GM21360 (cell line): Measurements from ENCODE around the gene PIK3R6.

Experiments
- ATAC-seq: cut with Tn5 transposase; IDR thresholded peaks from one replicate; pipeline ENCODE4 v1.9.1; 2021; ENCODE audit warnings: mild to moderate bottlenecking, moderate library complexity; ENCODE audit not compliant: unreplicated experiment

Gene PIK3R6

DNA sequence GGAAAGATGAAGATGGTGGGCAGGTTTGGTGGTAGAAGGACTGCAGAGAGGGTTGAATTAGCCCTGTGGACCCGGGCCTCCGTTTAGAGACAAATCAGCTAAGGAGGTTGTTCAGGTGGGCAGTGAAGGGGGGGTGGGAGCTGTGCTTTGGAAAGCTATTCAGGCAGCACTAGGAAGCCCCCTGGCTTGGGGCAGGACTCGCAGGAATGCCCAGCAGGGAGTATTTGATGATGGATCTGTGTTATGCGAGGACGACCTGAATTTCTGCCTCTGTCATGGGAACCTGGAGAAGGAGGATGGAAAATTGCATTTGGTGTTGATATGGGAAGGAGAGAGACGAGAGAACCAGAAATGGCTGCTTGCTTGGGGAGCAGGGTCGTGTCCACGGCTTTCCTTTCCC is 112.6 kb downstream of the PIK3R6 start:
- ATAC-seq = no peak

DNA sequence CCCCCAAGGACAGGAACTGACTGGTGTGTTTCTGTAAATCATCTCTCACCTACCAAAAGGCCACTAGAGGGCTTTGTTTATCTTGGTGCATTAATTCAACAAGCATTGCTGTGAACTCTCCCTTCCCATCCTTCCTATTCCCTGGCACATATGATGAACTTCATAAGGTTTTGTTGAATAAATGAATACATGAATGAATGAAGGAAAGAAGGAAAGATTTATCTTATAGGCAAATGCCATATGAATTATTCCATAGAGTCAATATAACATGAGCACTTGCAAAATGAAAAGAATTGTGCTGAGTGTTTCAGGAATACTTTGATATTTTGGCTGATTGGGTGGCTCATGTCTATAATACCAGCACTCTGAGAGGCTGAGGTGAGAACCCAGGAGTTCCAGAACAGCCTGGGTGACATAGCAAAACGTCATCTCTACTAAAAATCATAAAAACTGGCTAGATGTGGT is 113.5 kb downstream of the PIK3R6 start:
- no peak for ATAC-seq

DNA sequence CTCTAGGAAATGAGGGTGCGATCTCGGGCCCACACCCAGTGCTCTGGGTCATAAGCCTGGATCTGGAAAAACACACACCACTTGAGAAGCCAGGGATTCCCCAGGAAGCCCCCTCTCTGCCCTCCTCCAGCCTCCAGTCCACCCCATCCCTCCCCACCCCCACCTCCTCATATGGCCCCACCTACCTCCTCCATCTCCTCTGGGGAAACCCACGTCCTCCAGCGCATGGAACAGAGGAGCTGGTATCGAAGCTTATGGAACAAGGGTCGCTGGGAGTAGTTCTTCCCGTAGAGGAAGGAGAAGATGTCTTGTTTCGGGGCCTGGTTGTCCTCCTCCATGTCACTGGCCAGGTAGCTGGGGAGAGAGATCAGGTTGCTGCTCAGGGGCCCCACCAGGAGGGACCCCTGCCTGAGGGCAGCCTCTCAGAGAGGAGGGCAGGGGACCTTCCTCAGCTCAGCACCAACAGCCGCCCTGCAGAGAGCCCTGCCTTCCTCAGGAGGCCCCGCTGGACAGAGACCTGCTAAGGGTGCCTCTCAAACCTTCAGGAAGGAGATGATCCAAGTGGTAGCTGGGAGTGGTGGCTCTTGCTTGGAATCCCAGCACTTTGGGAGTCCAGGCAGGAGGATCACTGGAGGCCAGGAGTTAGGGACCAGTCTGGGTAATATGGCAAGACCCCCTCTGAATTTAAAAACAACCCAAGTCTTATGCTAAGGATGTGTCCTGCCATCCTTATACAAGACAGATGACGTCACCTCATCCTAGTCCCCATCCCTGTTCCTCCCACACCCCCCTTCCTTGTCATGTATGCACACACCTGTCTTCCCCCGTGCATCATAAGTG is 114.1 kb downstream of the PIK3R6 start:
- ATAC-seq = no peak
